AML-193 (cell line): ENCODE data around the gene NPAS3.

ENCODE experiments used
- DNase-seq, 2 experiments: peaks; one replicate each; lab custom pipeline; 2025; lab: John Stamatoyannopoulos, UW

Gene NPAS3

DNA sequence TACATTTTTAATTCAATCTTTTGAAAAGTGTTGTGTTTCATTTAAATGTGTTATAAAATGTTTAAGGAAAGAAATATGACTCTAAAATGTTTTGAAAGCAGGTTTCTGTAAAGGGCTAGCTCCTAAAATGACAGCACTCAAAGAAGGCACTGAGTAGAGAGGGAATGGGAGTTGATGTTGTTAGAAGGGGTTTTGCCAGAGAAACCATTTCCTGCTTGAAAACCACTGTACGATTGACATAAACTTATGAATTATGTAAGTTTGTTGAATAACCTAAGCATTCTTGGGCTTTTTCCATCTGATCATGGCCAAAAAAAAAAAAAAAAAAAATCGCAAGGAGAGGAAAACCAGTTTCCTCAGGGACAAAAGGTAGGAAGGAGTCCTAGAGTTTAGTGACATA, 778.2 kb downstream of the NPAS3 start:
- no peak for DNase-seq

- no peak for DNase-seq
Observed at GRCh38 chr14:33717866-33718265, 779.2 kb downstream of the NPAS3 start.

DNA sequence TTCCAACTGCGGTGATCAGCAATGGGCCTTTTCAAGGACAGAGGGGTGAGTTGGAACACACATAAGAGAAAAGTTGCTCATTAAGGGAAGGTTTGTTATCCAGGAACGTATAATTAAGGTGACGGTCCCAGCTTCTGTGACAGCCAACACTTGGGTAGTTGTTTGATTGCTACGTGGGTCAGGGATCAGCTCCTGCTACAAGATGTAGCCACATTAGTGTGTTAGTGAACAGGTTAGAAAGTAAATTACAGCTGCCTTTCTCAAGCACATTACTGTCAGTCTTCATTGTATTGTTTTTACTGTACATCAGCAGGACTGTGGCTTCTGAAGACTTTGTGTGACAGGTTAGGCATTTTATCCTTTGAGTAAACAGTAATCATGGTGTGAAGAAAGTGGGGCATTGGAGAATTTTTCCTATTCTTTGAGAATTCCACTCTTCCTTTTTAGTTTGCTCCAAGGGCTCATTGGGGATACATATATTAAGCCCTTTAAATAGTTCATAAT, 781.7 kb downstream of the NPAS3 start:
- no peak for DNase-seq

GRCh38 chr14:33726685-33727084, 788.0 kb downstream of the NPAS3 start:
- no peak for DNase-seq

GRCh38 chr14:33727606-33728005, 788.9 kb downstream of the NPAS3 start:
- DNase-seq, result no peak

- no peak for DNase-seq
Observed at GRCh38 chr14:33728010-33728498, 789.4 kb downstream of the NPAS3 start.

GRCh38 chr14:33730156-33730555, 791.5 kb downstream of the NPAS3 start:
- no peak for DNase-seq

- no peak for DNase-seq
Observed at GRCh38 chr14:33732175-33732574, 793.5 kb downstream of the NPAS3 start.

GRCh38 chr14:33733310-33733709, 794.6 kb downstream of the NPAS3 start:
- DNase-seq, result no peak

- DNase-seq, result no peak
Observed at GRCh38 chr14:33733721-33734120, 795.0 kb downstream of the NPAS3 start.

- no peak for DNase-seq
Observed at GRCh38 chr14:33734387-33734786, 795.7 kb downstream of the NPAS3 start.

GRCh38 chr14:33736299-33736825, 797.7 kb downstream of the NPAS3 start:
- no peak for DNase-seq

DNA sequence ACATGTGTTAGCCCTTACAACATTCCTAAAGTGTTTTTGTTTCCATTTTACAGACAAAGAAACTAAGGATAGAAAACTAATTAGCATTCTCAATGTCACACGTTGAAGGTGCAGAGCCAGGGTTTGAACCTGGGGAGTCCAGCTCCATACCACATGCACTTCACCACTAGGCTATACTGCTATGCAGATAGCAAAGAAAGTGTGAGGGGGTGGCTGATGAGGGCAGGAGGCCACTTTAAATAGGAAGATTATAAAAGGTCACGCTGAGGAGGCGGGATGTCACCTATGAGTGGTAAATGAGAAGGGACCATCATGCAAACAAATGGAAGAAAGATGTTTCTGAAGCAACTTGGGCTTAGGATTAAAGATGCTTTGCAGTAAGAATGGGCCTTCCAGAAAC, 798.3 kb downstream of the NPAS3 start:
- DNase-seq, result no peak

- DNase-seq, result no peak
Observed at GRCh38 chr14:33737446-33737845, 798.8 kb downstream of the NPAS3 start.

- DNase-seq, result no peak
Observed at GRCh38 chr14:33738029-33738428, 799.4 kb downstream of the NPAS3 start.

DNA sequence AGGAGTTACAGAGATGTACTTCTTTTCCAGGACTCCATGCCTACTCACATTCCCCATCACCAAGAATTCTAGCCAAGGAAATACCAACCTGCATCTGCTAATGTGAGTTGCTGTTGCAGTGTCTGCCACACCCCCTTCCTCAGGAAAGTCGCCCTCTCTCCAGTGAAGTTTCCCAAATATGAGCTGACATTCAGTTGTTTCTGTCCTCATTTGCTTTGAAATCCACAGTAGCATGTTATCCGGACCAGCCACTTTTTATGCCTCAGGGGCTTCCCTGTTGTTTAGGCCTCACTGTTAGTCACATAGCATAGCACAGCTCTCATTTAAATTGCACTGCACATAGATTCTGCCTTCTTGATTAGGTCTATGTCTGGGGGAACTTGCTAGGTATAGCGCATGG, 799.8 kb downstream of the NPAS3 start:
- no peak for DNase-seq

DNA sequence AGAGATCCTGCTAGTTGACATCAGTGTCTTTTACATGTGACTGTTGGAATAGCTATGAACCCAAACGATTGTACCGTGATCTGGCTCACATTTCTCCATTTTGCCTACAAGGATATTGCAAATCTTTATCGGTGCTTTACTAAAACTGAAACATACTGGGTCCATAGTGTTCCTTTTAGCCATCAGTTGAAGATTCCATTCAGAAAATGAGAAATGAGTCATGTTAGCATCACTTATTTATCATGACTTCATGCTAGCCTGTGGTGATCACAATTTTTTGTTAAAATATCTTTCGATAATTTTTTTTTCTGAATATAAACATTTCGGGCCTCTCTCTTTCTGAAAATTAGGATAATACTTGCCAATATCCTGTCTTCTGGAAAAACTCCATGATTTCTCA, 801.9 kb downstream of the NPAS3 start:
- no peak for DNase-seq

GRCh38 chr14:33742166-33742565, 803.5 kb downstream of the NPAS3 start:
- no peak for DNase-seq

GRCh38 chr14:33745163-33745562, 806.5 kb downstream of the NPAS3 start:
- no peak for DNase-seq

DNA sequence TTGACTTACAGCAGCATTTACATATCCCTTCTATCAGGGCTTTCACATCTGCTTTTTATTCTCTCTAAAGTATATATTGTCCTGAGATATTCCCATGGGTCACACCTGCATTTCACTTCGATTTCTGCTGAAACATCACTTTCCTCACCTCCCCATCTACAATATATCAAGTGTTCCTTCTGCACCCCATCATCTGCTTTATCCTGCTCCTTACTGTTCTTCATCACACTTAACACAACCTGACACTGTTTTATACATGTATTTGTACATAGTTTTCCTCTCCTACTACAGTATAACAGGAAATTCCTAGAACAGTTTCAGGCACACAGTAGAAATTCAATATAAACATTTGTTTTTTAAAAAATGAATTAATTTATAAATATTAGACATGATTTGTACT, 809.1 kb downstream of the NPAS3 start:
- DNase-seq, result no peak

DNA sequence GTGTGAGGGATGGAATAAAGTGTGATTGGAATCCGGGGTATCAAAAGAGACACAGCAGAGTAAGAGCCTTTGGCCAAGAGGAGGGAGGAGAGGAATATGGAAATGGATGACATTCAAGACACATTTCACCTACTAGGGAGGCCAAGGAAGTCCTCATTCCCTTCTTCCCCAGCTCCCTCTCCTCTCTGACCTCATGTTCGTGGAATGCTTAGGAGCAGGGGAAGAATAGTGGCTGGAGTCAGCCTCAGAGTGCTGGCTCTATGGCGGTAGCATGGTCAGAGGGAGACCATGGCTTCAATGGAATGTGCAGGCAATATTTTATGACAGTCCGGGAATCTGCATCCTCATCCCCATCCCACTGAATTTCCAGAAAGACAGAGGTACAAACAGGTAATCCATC, 815.6 kb downstream of the NPAS3 start:
- no peak for DNase-seq

- no peak for DNase-seq
Observed at GRCh38 chr14:33755358-33755757, 816.7 kb downstream of the NPAS3 start.

- DNase-seq, result no peak
Observed at GRCh38 chr14:33756833-33757232, 818.2 kb downstream of the NPAS3 start.

GRCh38 chr14:33758547-33758946, 819.9 kb downstream of the NPAS3 start:
- DNase-seq, result no peak
